ENCODE results near the gene G2E3.

G2E3 gene

GRCh38 chr14:30564235-30564867, 5.4 kb downstream of the G2E3 start:
- no peaks in the 10 kb centered on the region for H3K36me3 ChIP-seq (ENCODE audit: control insufficient read depth, insufficient read depth, low read length)
- no peaks in the 10 kb centered on the region for H3K27me3 ChIP-seq (replicated peaks; ENCODE audit: control insufficient read depth, insufficient read depth, low read length)
- TF ChIP-seq CTCF (IDR thresholded peaks at IDR 0.05; ENCODE audit: insufficient read depth, low read length, poor library complexity, severe bottlenecking), result no peak
- no peak for DNase-seq (ENCODE audit: extremely low read depth, insufficient read length)
- no peak overlapping the region for H3K4me3 ChIP-seq (replicated peaks; ENCODE audit: low read depth, low read length)

DNA sequence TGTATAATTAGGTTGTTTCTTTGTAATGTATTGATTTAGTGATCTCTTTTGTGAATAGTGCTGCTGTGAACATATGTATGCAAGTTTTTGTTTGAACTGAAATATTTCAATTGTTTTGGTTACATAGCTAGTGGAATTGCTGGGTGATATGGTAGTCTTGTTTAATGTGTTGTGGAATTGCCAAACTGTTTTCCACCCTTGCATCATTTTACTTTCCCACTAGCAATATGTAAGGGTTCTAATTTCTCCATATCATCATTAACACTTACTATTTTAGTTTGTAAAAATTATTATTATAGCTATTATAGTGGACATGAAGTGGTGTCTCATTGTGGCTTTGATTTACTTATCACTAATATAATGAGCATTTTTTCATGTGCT, 5.9 kb downstream of the G2E3 start:
- H3K36me3 ChIP-seq (ENCODE audit: control insufficient read depth, insufficient read depth, low read length), result no peaks in the 10 kb centered on the region

DNA sequence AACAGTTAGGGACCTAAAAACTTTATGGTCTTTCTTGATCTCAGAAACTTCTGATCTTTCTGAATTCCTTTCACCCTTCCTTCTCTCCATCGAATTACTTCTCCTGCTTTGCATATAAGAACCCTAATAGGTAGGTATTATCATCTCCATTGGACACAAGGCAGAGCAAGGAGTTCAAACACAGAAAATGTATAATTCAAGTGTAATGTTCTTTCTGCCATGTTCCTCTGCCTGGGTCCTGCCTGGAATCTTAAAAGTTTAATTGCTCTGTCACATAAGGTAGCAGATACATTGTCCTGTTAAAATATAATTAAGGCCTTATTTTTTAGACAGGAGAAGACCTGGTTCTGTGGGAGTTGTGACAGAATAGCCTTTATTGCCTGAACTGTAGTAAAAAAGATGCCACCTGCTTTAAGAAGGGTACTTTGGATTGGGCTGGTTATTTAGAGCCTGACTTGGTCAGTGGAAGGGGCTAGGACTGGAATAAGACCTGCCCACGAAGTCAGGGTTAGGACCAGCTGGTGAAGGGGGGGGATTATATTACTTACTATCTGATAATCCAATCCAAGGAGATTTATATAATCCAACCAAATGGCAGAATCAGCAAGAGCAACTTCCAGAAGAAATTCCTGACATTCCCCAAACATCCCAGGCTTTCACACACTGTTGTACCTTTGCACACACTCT, 10.4 kb downstream of the G2E3 start:
- DNase-seq (ENCODE audit: extremely low read depth, insufficient read length), result no peak
- TF ChIP-seq CTCF (IDR thresholded peaks at IDR 0.05; ENCODE audit: insufficient read depth, low read length, poor library complexity, severe bottlenecking), result no peak
- H3K4me3 ChIP-seq (replicated peaks; ENCODE audit: low read depth, low read length), result no peak overlapping the region

More for the DNA sequence above, 5.9 kb downstream of the G2E3 start:
- no peak for DNase-seq (ENCODE audit: extremely low read depth, insufficient read length)
- Histone ChIP-seq H3K27me3 (replicated peaks; ENCODE audit: control insufficient read depth, insufficient read depth, low read length) (no peaks in the 10 kb centered on the region), H3K4me3 (replicated peaks; ENCODE audit: low read depth, low read length) (no peak overlapping the region)
- TF ChIP-seq CTCF (IDR thresholded peaks at IDR 0.05; ENCODE audit: insufficient read depth, low read length, poor library complexity, severe bottlenecking), result no peak

GRCh38 chr14:30569903-30570226, 10.9 kb downstream of the G2E3 start:
- no peak overlapping the region for H3K4me3 ChIP-seq (replicated peaks; ENCODE audit: low read depth, low read length)
- H3K36me3 ChIP-seq (ENCODE audit: control insufficient read depth, insufficient read depth, low read length), result no peaks in the 10 kb centered on the region
- DNase-seq (ENCODE audit: extremely low read depth, insufficient read length), result no peak
- H3K27me3 ChIP-seq (replicated peaks; ENCODE audit: control insufficient read depth, insufficient read depth, low read length), result no peaks in the 10 kb centered on the region
- no peak for TF ChIP-seq CTCF (IDR thresholded peaks at IDR 0.05; ENCODE audit: insufficient read depth, low read length, poor library complexity, severe bottlenecking)

More for the DNA sequence above, 10.4 kb downstream of the G2E3 start:
- H3K27me3 ChIP-seq (replicated peaks; ENCODE audit: control insufficient read depth, insufficient read depth, low read length), result no peaks in the 10 kb centered on the region
- H3K36me3 ChIP-seq (ENCODE audit: control insufficient read depth, insufficient read depth, low read length), result no peaks in the 10 kb centered on the region

- no peak for TF ChIP-seq CTCF (IDR thresholded peaks at IDR 0.05; ENCODE audit: insufficient read depth, low read length, poor library complexity, severe bottlenecking)
Observed at GRCh38 chr14:30572237-30572636, 13.3 kb downstream of the G2E3 start.

More at GRCh38 chr14:30572237-30572636, 13.3 kb downstream of the G2E3 start:
- no peaks in the 10 kb centered on the region for H3K27me3 ChIP-seq (replicated peaks; ENCODE audit: control insufficient read depth, insufficient read depth, low read length)
- H3K4me3 ChIP-seq (replicated peaks; ENCODE audit: low read depth, low read length), result no peak overlapping the region
- DNase-seq (ENCODE audit: extremely low read depth, insufficient read length), result no peak
- H3K36me3 ChIP-seq (ENCODE audit: control insufficient read depth, insufficient read depth, low read length), result no peaks in the 10 kb centered on the region

Measured in GM06990 (cell line).